ENCODE data around the gene FAM118A.
A peak's percentile ranks its signal among the peaks of the same experiment; 100 is the strongest.

The FAM118A gene

GRCh38 chr22:45319324-45319685 lies 9.6 kb downstream of the FAM118A start:
- no peak overlapping the region; the same call in 1 of the 2 replicates for H3K4me2 ChIP-seq (ENCODE audit: insufficient read depth, low read length)
- peak overlapping the region; percentile 62 for H3K27ac ChIP-seq (ENCODE audit: low read length)
- TF ChIP-seq, protein P1, sequence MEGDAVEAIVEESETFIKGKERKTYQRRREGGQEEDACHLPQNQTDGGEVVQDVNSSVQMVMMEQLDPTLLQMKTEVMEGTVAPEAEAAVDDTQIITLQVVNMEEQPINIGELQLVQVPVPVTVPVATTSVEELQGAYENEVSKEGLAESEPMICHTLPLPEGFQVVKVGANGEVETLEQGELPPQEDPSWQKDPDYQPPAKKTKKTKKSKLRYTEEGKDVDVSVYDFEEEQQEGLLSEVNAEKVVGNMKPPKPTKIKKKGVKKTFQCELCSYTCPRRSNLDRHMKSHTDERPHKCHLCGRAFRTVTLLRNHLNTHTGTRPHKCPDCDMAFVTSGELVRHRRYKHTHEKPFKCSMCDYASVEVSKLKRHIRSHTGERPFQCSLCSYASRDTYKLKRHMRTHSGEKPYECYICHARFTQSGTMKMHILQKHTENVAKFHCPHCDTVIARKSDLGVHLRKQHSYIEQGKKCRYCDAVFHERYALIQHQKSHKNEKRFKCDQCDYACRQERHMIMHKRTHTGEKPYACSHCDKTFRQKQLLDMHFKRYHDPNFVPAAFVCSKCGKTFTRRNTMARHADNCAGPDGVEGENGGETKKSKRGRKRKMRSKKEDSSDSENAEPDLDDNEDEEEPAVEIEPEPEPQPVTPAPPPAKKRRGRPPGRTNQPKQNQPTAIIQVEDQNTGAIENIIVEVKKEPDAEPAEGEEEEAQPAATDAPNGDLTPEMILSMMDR (IDR thresholded peaks at IDR 0.05; ENCODE audit: borderline replicate concordance, extremely low read depth, low read length, poor library complexity, severe bottlenecking): no peak
- TF ChIP-seq EZH2 (IDR thresholded peaks at IDR 0.05; ENCODE audit: borderline replicate concordance, low read depth, low read length, severe bottlenecking): no peak
- H3K9ac ChIP-seq (ENCODE audit: low read depth, low read length): peak overlapping the region; percentile 32; the same call in 1 of the 2 replicates
- H3K4me1 ChIP-seq (ENCODE audit: insufficient read depth, low read length): peaks cover 24% of the 10 kb centered on the region
- peaks cover 61% of the 10 kb centered on the region for H3K79me2 ChIP-seq (ENCODE audit: insufficient read depth, low read length)
- H3K9me3 ChIP-seq (ENCODE audit: insufficient read depth, low read length, severe bottlenecking): no peaks in the 10 kb centered on the region
- no peak overlapping the region for H3K4me3 ChIP-seq (ENCODE audit: low read depth in 1 of 2, low read length in 2 of 2)
- peaks cover 33% of the 10 kb centered on the region for H4K20me1 ChIP-seq (ENCODE audit: insufficient read depth, low read length)
- DNase-seq (no peak), ATAC-seq (ENCODE audit: insufficient read depth, low read depth) (no peak)
- H3K27me3 ChIP-seq (ENCODE audit: insufficient read depth, low read length, poor library complexity): no peaks in the 10 kb centered on the region
- peaks cover 20% of the 10 kb centered on the region for H3K36me3 ChIP-seq (ENCODE audit: insufficient read depth, low read length)
- H2AFZ ChIP-seq (ENCODE audit: low read depth, low read length): no peak overlapping the region

DNA sequence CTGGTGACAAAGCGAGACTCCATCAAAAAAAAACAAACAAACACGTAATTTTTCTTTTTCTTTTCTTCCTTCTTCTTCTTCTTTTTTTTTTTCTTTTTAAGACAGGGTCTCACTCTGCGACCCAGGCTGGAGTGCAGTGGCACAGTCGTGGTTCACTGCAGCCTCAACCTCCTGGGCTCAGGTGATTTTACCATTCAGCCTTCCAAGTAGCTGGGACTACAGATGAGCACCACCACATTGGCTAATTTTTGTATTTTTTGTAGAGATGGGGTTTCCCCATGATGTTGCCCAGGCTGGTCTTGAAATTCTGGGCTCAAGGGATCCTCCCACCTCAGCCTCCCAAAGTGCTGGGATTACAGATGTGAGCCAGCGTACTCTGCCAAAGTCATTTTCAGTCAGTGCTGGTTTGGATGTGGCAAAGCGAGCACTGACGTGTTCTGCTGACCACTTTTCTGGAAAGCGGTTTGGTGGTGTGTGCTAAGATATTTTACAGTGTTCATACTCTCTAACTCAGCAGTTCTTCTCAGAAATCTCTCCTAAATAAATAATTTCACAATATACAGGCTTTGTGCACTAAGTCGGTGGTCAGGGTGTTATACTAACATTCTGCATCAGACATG lies 10.7 kb downstream of the FAM118A start:
- peaks cover 49% of the 10 kb centered on the region for H3K79me2 ChIP-seq (ENCODE audit: insufficient read depth, low read length)
- no peak overlapping the region for H3K4me3 ChIP-seq (ENCODE audit: low read depth in 1 of 2, low read length in 2 of 2)
- H3K9me3 ChIP-seq (ENCODE audit: insufficient read depth, low read length, severe bottlenecking): no peaks in the 10 kb centered on the region
- H4K20me1 ChIP-seq (ENCODE audit: insufficient read depth, low read length): peaks cover 30% of the 10 kb centered on the region
- H3K27ac ChIP-seq (ENCODE audit: low read length): no peak overlapping the region
- peaks cover 31% of the 10 kb centered on the region for H3K36me3 ChIP-seq (ENCODE audit: insufficient read depth, low read length)
- H3K4me2 ChIP-seq (ENCODE audit: insufficient read depth, low read length): no peak overlapping the region
- H2AFZ ChIP-seq (ENCODE audit: low read depth, low read length): no peak overlapping the region
- H3K27me3 ChIP-seq (ENCODE audit: insufficient read depth, low read length, poor library complexity): no peaks in the 10 kb centered on the region
- TF ChIP-seq, protein P1 (IDR thresholded peaks at IDR 0.05; ENCODE audit: borderline replicate concordance, extremely low read depth, low read length, poor library complexity, severe bottlenecking): no peak
- no peak for TF ChIP-seq EZH2 (IDR thresholded peaks at IDR 0.05; ENCODE audit: borderline replicate concordance, low read depth, low read length, severe bottlenecking)
- no peak overlapping the region for H3K9ac ChIP-seq (ENCODE audit: low read depth, low read length)
- ATAC-seq (ENCODE audit: insufficient read depth, low read depth) (no peak), DNase-seq (no peak)
- peaks cover 24% of the 10 kb centered on the region for H3K4me1 ChIP-seq (ENCODE audit: insufficient read depth, low read length)

- Histone ChIP-seq H3K9me3 (ENCODE audit: insufficient read depth, low read length, severe bottlenecking) (no peaks in the 10 kb centered on the region), H3K9ac (ENCODE audit: low read depth, low read length) (no peak overlapping the region), H3K27ac (ENCODE audit: low read length) (no peak overlapping the region), H3K4me1 (ENCODE audit: insufficient read depth, low read length) (peaks cover 24% of the 10 kb centered on the region), H3K4me3 (ENCODE audit: low read depth in 1 of 2, low read length in 2 of 2) (no peak overlapping the region), H3K4me2 (ENCODE audit: insufficient read depth, low read length) (no peak overlapping the region), H3K79me2 (ENCODE audit: insufficient read depth, low read length) (peaks cover 36% of the 10 kb centered on the region), H3K36me3 (ENCODE audit: insufficient read depth, low read length) (peaks cover 36% of the 10 kb centered on the region), H3K27me3 (ENCODE audit: insufficient read depth, low read length, poor library complexity) (no peaks in the 10 kb centered on the region), H2AFZ (ENCODE audit: low read depth, low read length) (no peak overlapping the region), H4K20me1 (ENCODE audit: insufficient read depth, low read length) (peaks cover 25% of the 10 kb centered on the region)
- DNase-seq (no peak), ATAC-seq (ENCODE audit: insufficient read depth, low read depth) (no peak)
- TF ChIP-seq, protein P1 (IDR thresholded peaks at IDR 0.05; ENCODE audit: borderline replicate concordance, extremely low read depth, low read length, poor library complexity, severe bottlenecking): no peak
- TF ChIP-seq EZH2 (IDR thresholded peaks at IDR 0.05; ENCODE audit: borderline replicate concordance, low read depth, low read length, severe bottlenecking): no peak
These were observed 12.1 kb downstream of the FAM118A start for GRCh38 chr22:45321827-45322226.

All from DND-41 (cell line).